Mesendoderm (in vitro differentiated cells): ENCODE data around the gene MOXD1.
A peak's percentile ranks its signal among the peaks of the same experiment; 100 is the strongest.

ENCODE experiments used
- DNase-seq: peaks from one replicate; pipeline ENCODE4 v3.0.0; 2013
- H2AK5ac ChIP-seq: 2 replicates; pipeline ENCODE4 v1.6.1; 2013; ENCODE audit warnings: low read length, inconsistent platforms
- H2BK120ac ChIP-seq: 2 replicates; pipeline ENCODE4 v1.6.1; 2013; ENCODE audit warnings: low read depth, mild to moderate bottlenecking, low read length, moderate library complexity, mixed read lengths
- H2BK15ac ChIP-seq: replicated peaks from 2 replicates; pipeline ENCODE4 v1.6.1; 2013; ENCODE audit warnings: low read depth, mild to moderate bottlenecking, moderate library complexity
- H2BK5ac ChIP-seq: 2 replicates; pipeline ENCODE4 v1.6.1; 2013; ENCODE audit warnings: low read length, inconsistent platforms
- H3K18ac ChIP-seq: 2 replicates; pipeline ENCODE4 v1.6.1; 2013; ENCODE audit warnings: mild to moderate bottlenecking, low read length, mixed read lengths
- H3K23ac ChIP-seq: one replicate; pipeline ENCODE4 v1.6.1; 2013; ENCODE audit warnings: low read length
- H3K27ac ChIP-seq: 2 replicates; pipeline ENCODE4 v1.5.1; 2013; ENCODE audit warnings: low read depth, mild to moderate bottlenecking, inconsistent platforms, low read length, moderate library complexity
- H3K27me3 ChIP-seq: 2 replicates; pipeline ENCODE4 v1.6.1; 2013; ENCODE audit warnings: low read length, control low read depth, mild to moderate bottlenecking, inconsistent platforms; ENCODE audit not compliant: insufficient read depth, poor library complexity
- H3K36me3 ChIP-seq: 2 replicates; pipeline ENCODE4 v1.6.1; 2013; ENCODE audit warnings: low read length, inconsistent platforms; ENCODE audit not compliant: control insufficient read depth, insufficient read depth
- H3K4ac ChIP-seq: one replicate; pipeline ENCODE4 v1.6.1; 2013; ENCODE audit warnings: low read depth, mild to moderate bottlenecking, low read length, moderate library complexity
- H3K4me1 ChIP-seq: 2 replicates; pipeline ENCODE4 v1.6.1; 2013; ENCODE audit warnings: low read depth, low read length, inconsistent platforms; ENCODE audit not compliant: control insufficient read depth
- H3K4me2 ChIP-seq: 2 replicates; pipeline ENCODE4 v1.6.1; 2013; ENCODE audit warnings: low read length
- H3K4me3 ChIP-seq: 2 replicates; pipeline ENCODE4 v1.5.1; 2013; ENCODE audit warnings: mild to moderate bottlenecking, low read length
- H3K56ac ChIP-seq: one replicate; pipeline ENCODE4 v1.6.1; 2013; ENCODE audit warnings: low read length
- H3K79me1 ChIP-seq: 2 replicates; pipeline ENCODE4 v1.6.1; 2013; ENCODE audit warnings: low read length, inconsistent platforms
- H3K79me2 ChIP-seq: 2 replicates; pipeline ENCODE4 v1.6.1; 2013; ENCODE audit warnings: mild to moderate bottlenecking, low read length; ENCODE audit not compliant: control insufficient read depth, insufficient read depth
- H3K9ac ChIP-seq: 2 replicates; pipeline ENCODE4 v1.6.1; 2013; ENCODE audit warnings: low read length, inconsistent platforms
- H4K5ac ChIP-seq: one replicate; pipeline ENCODE4 v1.6.1; 2013; ENCODE audit warnings: low read length
- H4K8ac ChIP-seq: one replicate; pipeline ENCODE4 v1.6.1; 2013; ENCODE audit warnings: low read depth, mild to moderate bottlenecking, control low read depth, low read length, moderate library complexity
- WGBS: extraction: QIAGEN DNeasy Blood & Tissue Kit; methylation state at CpG from one replicate; pipeline ENCODE4 v1.1.7; 2013; ENCODE audit warnings: low lambda C conversion rate, missing lambda C conversion rate; ENCODE audit not compliant: insufficient coverage; ENCODE audit errors: extremely low coverage; 5-methylcytosine and 5-hydroxymethylcytosine counted together

MOXD1 gene

GRCh38 chr6:132259070-132259469, 142.2 kb downstream of the MOXD1 start:
- Histone ChIP-seq H2AK5ac (no peak overlapping the region), H3K79me2 (no peaks in the 10 kb centered on the region), H3K23ac (no peak overlapping the region), H3K27ac (no peak overlapping the region), H4K5ac (no peak overlapping the region), H3K79me1 (no peaks in the 10 kb centered on the region), H2BK15ac (no peak overlapping the region), H3K4me2 (no peak overlapping the region), H2BK5ac (no peak overlapping the region), H3K4me3 (no peak overlapping the region), H3K56ac (no peak overlapping the region), H3K36me3 (no peaks in the 10 kb centered on the region), H3K4me1 (no peaks in the 10 kb centered on the region), H2BK120ac (no peak overlapping the region), H3K9ac (no peak overlapping the region), H4K8ac (no peak overlapping the region), H3K18ac (no peak overlapping the region), H3K27me3 (no peaks in the 10 kb centered on the region), H3K4ac (no peak overlapping the region)
- no CpG with 5 or more reads among the region's 2 CpGs for WGBS
- peak; percentile 47 for DNase-seq

- H3K4me3 ChIP-seq: no peak overlapping the region
- no peak overlapping the region for H4K8ac ChIP-seq
- H3K18ac ChIP-seq: no peak overlapping the region
- H3K79me2 ChIP-seq: no peaks in the 10 kb centered on the region
- no CpG with 5 or more reads among the region's 1 CpG for WGBS
- no peaks in the 10 kb centered on the region for H3K79me1 ChIP-seq
- H3K9ac ChIP-seq: no peak overlapping the region
- peak; percentile 44 for DNase-seq
- no peak overlapping the region for H3K56ac ChIP-seq
- no peak overlapping the region for H3K27ac ChIP-seq
- no peak overlapping the region for H2AK5ac ChIP-seq
- no peaks in the 10 kb centered on the region for H3K4me1 ChIP-seq
- no peak overlapping the region for H3K23ac ChIP-seq
- H3K27me3 ChIP-seq: no peaks in the 10 kb centered on the region
- no peak overlapping the region for H3K4ac ChIP-seq
- H2BK120ac ChIP-seq: no peak overlapping the region
- no peak overlapping the region for H2BK15ac ChIP-seq
- no peak overlapping the region for H4K5ac ChIP-seq
- H3K36me3 ChIP-seq: no peaks in the 10 kb centered on the region
- no peak overlapping the region for H3K4me2 ChIP-seq
- H2BK5ac ChIP-seq: no peak overlapping the region
These were observed 143.7 kb downstream of the MOXD1 start for GRCh38 chr6:132257561-132257960.

GRCh38 chr6:132256457-132256856, 144.8 kb downstream of the MOXD1 start:
- no peak overlapping the region for H2AK5ac ChIP-seq
- WGBS: no CpG with 5 or more reads among the region's 1 CpG

GRCh38 chr6:132253906-132254305, 147.4 kb downstream of the MOXD1 start:
- Histone ChIP-seq H3K4me1 (no peaks in the 10 kb centered on the region), H2AK5ac (no peak overlapping the region), H3K4ac (no peak overlapping the region), H2BK120ac (no peak overlapping the region), H2BK15ac (no peak overlapping the region), H3K9ac (no peak overlapping the region), H3K36me3 (no peaks in the 10 kb centered on the region), H3K79me1 (no peaks in the 10 kb centered on the region), H2BK5ac (no peak overlapping the region), H3K56ac (no peak overlapping the region), H4K8ac (no peak overlapping the region), H3K27me3 (no peaks in the 10 kb centered on the region), H3K4me2 (no peak overlapping the region), H3K79me2 (no peaks in the 10 kb centered on the region), H3K23ac (no peak overlapping the region), H4K5ac (no peak overlapping the region), H3K27ac (no peak overlapping the region), H3K4me3 (no peak overlapping the region), H3K18ac (no peak overlapping the region)
- DNase-seq: peak; percentile 46

More at GRCh38 chr6:132256457-132256856, 144.8 kb downstream of the MOXD1 start:
- H3K56ac ChIP-seq: no peak overlapping the region
- H3K18ac ChIP-seq: no peak overlapping the region
- no peak overlapping the region for H2BK5ac ChIP-seq
- no peak overlapping the region for H3K4me3 ChIP-seq
- H3K79me1 ChIP-seq: no peaks in the 10 kb centered on the region
- no peak overlapping the region for H3K27ac ChIP-seq
- H3K9ac ChIP-seq: no peak overlapping the region
- no peak overlapping the region for H4K8ac ChIP-seq
- no peak overlapping the region for H3K4ac ChIP-seq
- no peaks in the 10 kb centered on the region for H3K79me2 ChIP-seq
- no peaks in the 10 kb centered on the region for H3K4me1 ChIP-seq
- no peak overlapping the region for H3K4me2 ChIP-seq
- H3K23ac ChIP-seq: no peak overlapping the region
- no peaks in the 10 kb centered on the region for H3K36me3 ChIP-seq
- H3K27me3 ChIP-seq: no peaks in the 10 kb centered on the region
- no peak overlapping the region for H2BK15ac ChIP-seq
- no peak overlapping the region for H2BK120ac ChIP-seq
- no peak for DNase-seq
- no peak overlapping the region for H4K5ac ChIP-seq

- Histone ChIP-seq H3K18ac (no peak overlapping the region), H4K8ac (peak overlapping the region; percentile 17), H3K56ac (no peak overlapping the region), H3K4me1 (no peaks in the 10 kb centered on the region), H3K79me2 (no peaks in the 10 kb centered on the region), H3K36me3 (no peaks in the 10 kb centered on the region), H3K79me1 (no peaks in the 10 kb centered on the region), H3K27ac (no peak overlapping the region), H4K5ac (no peak overlapping the region), H2AK5ac (no peak overlapping the region), H3K4me3 (no peak overlapping the region), H2BK15ac (no peak overlapping the region), H3K27me3 (no peaks in the 10 kb centered on the region), H2BK5ac (no peak overlapping the region), H3K23ac (no peak overlapping the region), H2BK120ac (no peak overlapping the region), H3K4ac (no peak overlapping the region), H3K4me2 (no peak overlapping the region), H3K9ac (no peak overlapping the region)
- no CpG with 5 or more reads among the region's 2 CpGs for WGBS
- DNase-seq: no peak
These were observed 148.1 kb downstream of the MOXD1 start for GRCh38 chr6:132253211-132253610.

- Histone ChIP-seq H2BK15ac (no peak overlapping the region), H3K27ac (no peak overlapping the region), H3K79me1 (no peaks in the 10 kb centered on the region), H3K36me3 (no peaks in the 10 kb centered on the region), H4K5ac (no peak overlapping the region), H3K56ac (no peak overlapping the region), H4K8ac (no peak overlapping the region), H2BK5ac (no peak overlapping the region), H3K9ac (no peak overlapping the region), H3K79me2 (no peaks in the 10 kb centered on the region), H3K18ac (no peak overlapping the region), H3K4me2 (no peak overlapping the region), H3K4me1 (no peaks in the 10 kb centered on the region), H2BK120ac (no peak overlapping the region), H3K23ac (no peak overlapping the region), H3K27me3 (no peaks in the 10 kb centered on the region), H3K4me3 (no peak overlapping the region), H3K4ac (no peak overlapping the region), H2AK5ac (no peak overlapping the region)
- no peak for DNase-seq
- WGBS: no CpG with 5 or more reads among the region's 4 CpGs
These were observed 149.2 kb downstream of the MOXD1 start for GRCh38 chr6:132252113-132252512.
